Panc1 (cell line): Measurements from ENCODE around the gene FAM168B. TPM values are rescaled to one million over a fixed set of nuclear protein-coding genes. Genes with fewer than 3 reads are reported as not detected.

Experiments
- ATAC-seq: fragments of 200-7000 bp; cut with Tn5 transposase; 2 replicates; pipeline ENCODE4 v1.9.1; 2020; ENCODE audit warnings: mild to moderate bottlenecking, moderate library complexity
- BruUV-seq: library from RNA; stranded (reverse); fragments of 400-500 nt; replicated peaks from 2 replicates; lab custom pipeline; 2021; lab: Mats Ljungman, UMichigan
- CTCF ChIA-PET: fragments of 300-600 bp; sonication (Branson Sonifier 250); formaldehyde crosslinking; loops from one replicate; lab custom pipeline; 2022; ENCODE audit warnings: antibody characterized with exemption; lab: Charles Lee
- POLR2A ChIA-PET: fragments of 300-600 bp; sonication (Branson Sonifier 250); formaldehyde crosslinking; loops from one replicate; lab custom pipeline; 2022; ENCODE audit warnings: antibody characterized with exemption; lab: Charles Lee
- DNase-seq: peaks from one replicate; pipeline ENCODE4 v3.0.0-alpha.2; 2010; ENCODE audit warnings: low read depth, low spot score
- H3K27ac ChIP-seq: 2 replicates; pipeline ENCODE4 v1.5.1; 2011; ENCODE audit warnings: mild to moderate bottlenecking, low read length, inconsistent platforms
- H3K27me3 ChIP-seq: fragments of 200-500 bp; sonication (Bioruptor generic); 2 replicates; pipeline ENCODE4 v1.6.0; 2014; ENCODE audit warnings: low read length, inconsistent platforms; ENCODE audit not compliant: control insufficient read depth, insufficient read depth
- H3K36me3 ChIP-seq: fragments of 200-500 bp; sonication (Bioruptor generic); 2 replicates; pipeline ENCODE4 v1.5.1; 2014; ENCODE audit warnings: inconsistent platforms, mild to moderate bottlenecking, low read length, moderate library complexity; ENCODE audit not compliant: control insufficient read depth, insufficient read depth
- H3K4me1 ChIP-seq: 2 replicates; pipeline ENCODE4 v1.5.1; 2011; ENCODE audit warnings: inconsistent platforms, mild to moderate bottlenecking, low read length, moderate library complexity; ENCODE audit not compliant: control insufficient read depth, insufficient read depth
- H3K4me3 ChIP-seq, 2 experiments: 2 replicates each; pipeline ENCODE4 v1.5.1; 2011 to 2012; ENCODE audit warnings: low read depth in 2 of 2, low read length in 2 of 2, mild to moderate bottlenecking in 2 of 2, inconsistent platforms in 1 of 2, moderate library complexity in 1 of 2
- H3K9me3 ChIP-seq: fragments of 200-500 bp; sonication (Bioruptor generic); 2 replicates; pipeline ENCODE4 v1.5.1; 2014; ENCODE audit warnings: low read depth, mild to moderate bottlenecking, inconsistent platforms, low read length, moderate library complexity; ENCODE audit not compliant: control insufficient read depth, insufficient read depth
- POLR2AphosphoS5 ChIP-seq: IDR thresholded peaks from 2 replicates; pipeline ENCODE4 v1.6.1; 2012; ENCODE audit warnings: mild to moderate bottlenecking, low read depth, low read length, moderate library complexity
- SIN3A ChIP-seq: IDR thresholded peaks from 2 replicates; pipeline ENCODE4 v1.6.1; 2012; ENCODE audit warnings: low read depth, mild to moderate bottlenecking, low read length, moderate library complexity, borderline replicate concordance; ENCODE audit not compliant: insufficient read depth
- TCF7L2 ChIP-seq: IDR thresholded peaks from 2 replicates; pipeline ENCODE4 v1.6.1; 2011; ENCODE audit warnings: mild to moderate bottlenecking, low read depth, low read length, inconsistent platforms
- in situ Hi-C: cut with HindIII; loops from 2 replicates; pipeline ENCODE4 v1.10.0; 2016; ENCODE audit warnings: low sequenced_read_pairs, low pct_unique_long_range_greater_than_20kb
- intact Hi-C: fragments of 100-400 bp; cut with micrococcal nuclease; formaldehyde crosslinking; loops from one replicate; pipeline ENCODE4 v1.10.0; 2022; ENCODE audit not compliant: unreplicated experiment
- total RNA-seq: library from RNA; stranded (reverse); gene quantifications from one replicate; pipeline ENCODE4 v1.2.1, GENCODE V29; 2021; ENCODE audit not compliant: unreplicated experiment
- TF ChIP-seq, protein P1 (sequence below), 2 experiments: IDR thresholded peaks; 2 replicates each; pipeline ENCODE4 v1.6.1; 2011 to 2012; ENCODE audit warnings: low read depth in 2 of 2, control low read depth in 1 of 2, low read length in 1 of 2, mild to moderate bottlenecking in 1 of 2, moderate library complexity in 1 of 2; ENCODE audit not compliant: insufficient read depth in 1 of 2
- TF ChIP-seq, protein P2 (sequence below): fragments of 450-650 bp; IDR thresholded peaks from 2 replicates; pipeline ENCODE4 v1.5.1; 2017; ENCODE audit warnings: mild to moderate bottlenecking

FAM168B gene
- total RNA-seq, 1 experiment from 2014 or later, result 137 TPM

- CTCF ChIA-PET, result no interaction called here
- intact Hi-C loops (no loop called here), in situ Hi-C loops (no loop called here)
- POLR2A ChIA-PET, result no interaction called here
- Histone ChIP-seq H3K27ac (no peak overlapping the region), H3K36me3 (no peaks in the 10 kb centered on the region), H3K27me3 (no peaks in the 10 kb centered on the region), H3K4me1 (no peaks in the 10 kb centered on the region), H3K4me3 (no peak overlapping the region), H3K9me3 (no peaks in the 10 kb centered on the region)
- ATAC-seq (no peak), DNase-seq (no peak)
- BruUV-seq, result no TSS peak
- TF ChIP-seq, protein P1, sequence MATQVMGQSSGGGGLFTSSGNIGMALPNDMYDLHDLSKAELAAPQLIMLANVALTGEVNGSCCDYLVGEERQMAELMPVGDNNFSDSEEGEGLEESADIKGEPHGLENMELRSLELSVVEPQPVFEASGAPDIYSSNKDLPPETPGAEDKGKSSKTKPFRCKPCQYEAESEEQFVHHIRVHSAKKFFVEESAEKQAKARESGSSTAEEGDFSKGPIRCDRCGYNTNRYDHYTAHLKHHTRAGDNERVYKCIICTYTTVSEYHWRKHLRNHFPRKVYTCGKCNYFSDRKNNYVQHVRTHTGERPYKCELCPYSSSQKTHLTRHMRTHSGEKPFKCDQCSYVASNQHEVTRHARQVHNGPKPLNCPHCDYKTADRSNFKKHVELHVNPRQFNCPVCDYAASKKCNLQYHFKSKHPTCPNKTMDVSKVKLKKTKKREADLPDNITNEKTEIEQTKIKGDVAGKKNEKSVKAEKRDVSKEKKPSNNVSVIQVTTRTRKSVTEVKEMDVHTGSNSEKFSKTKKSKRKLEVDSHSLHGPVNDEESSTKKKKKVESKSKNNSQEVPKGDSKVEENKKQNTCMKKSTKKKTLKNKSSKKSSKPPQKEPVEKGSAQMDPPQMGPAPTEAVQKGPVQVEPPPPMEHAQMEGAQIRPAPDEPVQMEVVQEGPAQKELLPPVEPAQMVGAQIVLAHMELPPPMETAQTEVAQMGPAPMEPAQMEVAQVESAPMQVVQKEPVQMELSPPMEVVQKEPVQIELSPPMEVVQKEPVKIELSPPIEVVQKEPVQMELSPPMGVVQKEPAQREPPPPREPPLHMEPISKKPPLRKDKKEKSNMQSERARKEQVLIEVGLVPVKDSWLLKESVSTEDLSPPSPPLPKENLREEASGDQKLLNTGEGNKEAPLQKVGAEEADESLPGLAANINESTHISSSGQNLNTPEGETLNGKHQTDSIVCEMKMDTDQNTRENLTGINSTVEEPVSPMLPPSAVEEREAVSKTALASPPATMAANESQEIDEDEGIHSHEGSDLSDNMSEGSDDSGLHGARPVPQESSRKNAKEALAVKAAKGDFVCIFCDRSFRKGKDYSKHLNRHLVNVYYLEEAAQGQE (IDR thresholded peaks at IDR 0.05; ENCODE audit: insufficient read depth in 1 of 2, low read depth in 2 of 2, low read length in 1 of 2), result no peak
- TF ChIP-seq SIN3A, result no peak
- TF ChIP-seq TCF7L2, result no peak
- TF ChIP-seq, protein P2, sequence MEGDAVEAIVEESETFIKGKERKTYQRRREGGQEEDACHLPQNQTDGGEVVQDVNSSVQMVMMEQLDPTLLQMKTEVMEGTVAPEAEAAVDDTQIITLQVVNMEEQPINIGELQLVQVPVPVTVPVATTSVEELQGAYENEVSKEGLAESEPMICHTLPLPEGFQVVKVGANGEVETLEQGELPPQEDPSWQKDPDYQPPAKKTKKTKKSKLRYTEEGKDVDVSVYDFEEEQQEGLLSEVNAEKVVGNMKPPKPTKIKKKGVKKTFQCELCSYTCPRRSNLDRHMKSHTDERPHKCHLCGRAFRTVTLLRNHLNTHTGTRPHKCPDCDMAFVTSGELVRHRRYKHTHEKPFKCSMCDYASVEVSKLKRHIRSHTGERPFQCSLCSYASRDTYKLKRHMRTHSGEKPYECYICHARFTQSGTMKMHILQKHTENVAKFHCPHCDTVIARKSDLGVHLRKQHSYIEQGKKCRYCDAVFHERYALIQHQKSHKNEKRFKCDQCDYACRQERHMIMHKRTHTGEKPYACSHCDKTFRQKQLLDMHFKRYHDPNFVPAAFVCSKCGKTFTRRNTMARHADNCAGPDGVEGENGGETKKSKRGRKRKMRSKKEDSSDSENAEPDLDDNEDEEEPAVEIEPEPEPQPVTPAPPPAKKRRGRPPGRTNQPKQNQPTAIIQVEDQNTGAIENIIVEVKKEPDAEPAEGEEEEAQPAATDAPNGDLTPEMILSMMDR, result no peak
- no peak for TF ChIP-seq POLR2AphosphoS5
Observed at GRCh38 chr2:131036696-131037397, 56.4 kb downstream of the FAM168B start.

GRCh38 chr2:131036269-131036668 lies 57.0 kb downstream of the FAM168B start:
- BruUV-seq, result no TSS peak
- CTCF ChIA-PET, result no interaction called here
- H3K9me3 ChIP-seq, result no peaks in the 10 kb centered on the region

More at GRCh38 chr2:131036269-131036668, 57.0 kb downstream of the FAM168B start:
- intact Hi-C loops, result no loop called here
- POLR2A ChIA-PET, result no interaction called here
- H3K4me3 ChIP-seq, result no peak overlapping the region
- no peak overlapping the region for H3K27ac ChIP-seq
- TF ChIP-seq POLR2AphosphoS5, result no peak
- TF ChIP-seq, protein P1 (IDR thresholded peaks at IDR 0.05; ENCODE audit: insufficient read depth in 1 of 2, low read depth in 2 of 2, low read length in 1 of 2), result no peak
- TF ChIP-seq TCF7L2, result no peak
- no peak for TF ChIP-seq SIN3A
- TF ChIP-seq, protein P2, result no peak
- H3K4me1 ChIP-seq, result no peaks in the 10 kb centered on the region
- DNase-seq (no peak), ATAC-seq (no peak)
- no peaks in the 10 kb centered on the region for H3K27me3 ChIP-seq
- in situ Hi-C loops, result no loop called here
- no peaks in the 10 kb centered on the region for H3K36me3 ChIP-seq
